Measurements from ENCODE around the gene CDY1.
"Not testable (repeated sequence)": the region's sequence is repeated elsewhere in the genome, so short reads cannot be mapped to it uniquely, and the experiment has no call there.

DNA sequence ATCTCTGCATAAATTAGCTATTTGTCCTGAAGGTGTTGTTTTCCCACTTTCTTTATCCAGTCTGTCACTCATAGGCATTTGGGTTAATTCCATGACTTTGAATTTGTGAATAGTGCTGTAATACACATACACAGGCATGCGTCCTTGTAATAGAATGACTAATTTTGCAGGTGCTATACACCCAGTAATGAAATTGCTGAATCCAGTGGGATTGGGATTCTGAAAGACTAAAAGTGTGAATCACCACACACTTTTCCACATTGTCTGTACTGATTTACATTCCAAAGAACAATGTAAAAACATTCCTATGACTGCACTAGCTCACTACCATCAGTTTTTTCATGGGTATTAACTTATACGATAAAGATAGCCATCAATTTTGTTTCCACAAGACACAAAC is 28.6 kb upstream of the CDY1 start:
- TF ChIP-seq POLR2A (IDR thresholded peaks at IDR 0.05; ENCODE audit: low read length); GATA1 (IDR thresholded peaks at IDR 0.05; ENCODE audit: low read depth, low read length): not testable (repeated sequence)

All from erythroblast (primary cell).